ENCODE data around the gene EXOC3L2. TPM values are rescaled to one million over a fixed set of nuclear protein-coding genes. Genes with fewer than 3 reads are reported as not detected.

Gene EXOC3L2
- total RNA-seq, 2 experiments from 2014 or later, result not detected

DNA sequence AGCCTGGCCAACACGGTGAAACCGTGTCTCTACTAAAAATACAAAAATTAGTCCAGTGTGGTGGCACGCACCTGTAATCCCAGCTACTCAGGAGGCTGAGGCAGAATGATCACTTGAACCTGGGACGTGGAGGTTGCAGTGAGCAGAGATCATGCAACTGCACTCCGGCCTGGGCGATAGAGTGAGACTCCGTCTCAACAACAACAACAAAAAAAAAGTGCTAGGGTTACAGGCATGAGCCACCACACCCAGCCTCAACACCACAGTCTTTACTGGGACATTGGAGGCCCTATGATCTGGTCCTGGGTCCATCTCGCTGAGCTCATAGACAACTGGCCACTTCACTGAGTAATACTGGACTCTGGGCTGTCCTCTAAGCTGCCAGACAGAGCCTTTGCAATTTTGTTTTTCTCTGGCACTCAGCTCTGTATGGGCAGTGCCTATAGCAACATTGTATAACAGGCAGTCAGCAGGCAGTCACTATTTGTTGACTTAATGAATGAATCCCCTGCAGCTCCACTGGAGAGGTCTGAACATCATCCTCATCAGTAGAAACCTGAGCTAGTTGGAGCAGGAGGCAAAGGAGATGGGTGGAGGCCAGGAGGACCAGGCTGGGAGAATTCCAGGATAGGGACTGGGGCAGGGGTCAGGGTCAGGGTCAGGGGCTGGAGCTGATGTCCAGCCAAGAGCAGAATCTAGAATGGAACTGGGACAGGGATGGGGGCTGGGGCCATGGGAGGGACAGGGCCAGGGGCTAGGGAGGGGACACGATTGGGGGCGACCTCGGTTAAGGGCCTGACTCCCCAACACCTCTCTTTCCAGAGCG, 58.5 kb downstream of the EXOC3L2 start:
- peaks cover 5% of the 10 kb centered on the region for H3K4me1 Mint-ChIP-seq (ENCODE audit: low read depth)
- H3K36me3 Mint-ChIP-seq (ENCODE audit: low read depth), result no peaks in the 10 kb centered on the region
- ChIA-PET CTCF (interaction anchor here (0.8 to 1.9 kb wide), 14 partner anchors 8 to 170 kb away, joined by 3 to 10 read pairs (median 4); partner anchors contain the start of genes BLOC1S3, CLASRP, GEMIN7 and TRAPPC6A), POLR2A (interaction anchor here (0.7 to 1.3 kb wide), 3 partner anchors 9 to 94 kb away, joined by 3 to 4 read pairs (median 4); partner anchors contain the start of genes PPP1R37 and TRAPPC6A)
- H3K4me3 Mint-ChIP-seq, result no peak overlapping the region
- H3K27me3 Mint-ChIP-seq, result no peaks in the 10 kb centered on the region
- intact Hi-C loops (cut with micrococcal nuclease), result no loop called here
- TF ChIP-seq, protein P1, sequence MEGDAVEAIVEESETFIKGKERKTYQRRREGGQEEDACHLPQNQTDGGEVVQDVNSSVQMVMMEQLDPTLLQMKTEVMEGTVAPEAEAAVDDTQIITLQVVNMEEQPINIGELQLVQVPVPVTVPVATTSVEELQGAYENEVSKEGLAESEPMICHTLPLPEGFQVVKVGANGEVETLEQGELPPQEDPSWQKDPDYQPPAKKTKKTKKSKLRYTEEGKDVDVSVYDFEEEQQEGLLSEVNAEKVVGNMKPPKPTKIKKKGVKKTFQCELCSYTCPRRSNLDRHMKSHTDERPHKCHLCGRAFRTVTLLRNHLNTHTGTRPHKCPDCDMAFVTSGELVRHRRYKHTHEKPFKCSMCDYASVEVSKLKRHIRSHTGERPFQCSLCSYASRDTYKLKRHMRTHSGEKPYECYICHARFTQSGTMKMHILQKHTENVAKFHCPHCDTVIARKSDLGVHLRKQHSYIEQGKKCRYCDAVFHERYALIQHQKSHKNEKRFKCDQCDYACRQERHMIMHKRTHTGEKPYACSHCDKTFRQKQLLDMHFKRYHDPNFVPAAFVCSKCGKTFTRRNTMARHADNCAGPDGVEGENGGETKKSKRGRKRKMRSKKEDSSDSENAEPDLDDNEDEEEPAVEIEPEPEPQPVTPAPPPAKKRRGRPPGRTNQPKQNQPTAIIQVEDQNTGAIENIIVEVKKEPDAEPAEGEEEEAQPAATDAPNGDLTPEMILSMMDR (IDR thresholded peaks at IDR 0.05), result no peak
- ATAC-seq (no peak), DNase-seq (no peak)
- H3K27ac Mint-ChIP-seq, result no peak overlapping the region
- no peaks in the 10 kb centered on the region for H3K9me3 Mint-ChIP-seq

DNA sequence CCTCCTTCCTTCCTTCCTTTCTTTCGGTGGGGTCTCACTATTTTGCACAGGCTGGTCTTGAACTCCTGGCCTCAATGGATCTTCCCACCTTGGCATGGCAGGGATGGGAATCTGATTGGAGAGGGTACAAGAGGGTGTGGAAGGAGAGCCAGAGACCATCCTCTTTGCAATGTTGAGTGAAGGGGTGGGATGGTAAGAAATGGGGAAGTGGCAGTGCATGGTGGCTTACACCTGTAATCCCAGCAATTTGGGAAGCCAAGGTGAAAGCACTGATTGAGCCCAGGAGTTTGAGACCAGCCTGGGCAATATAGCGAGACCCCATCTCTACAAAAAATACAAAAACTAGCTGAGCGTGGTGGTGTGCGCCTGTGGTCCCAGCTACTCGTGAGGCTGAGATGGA, 61.1 kb downstream of the EXOC3L2 start:
- Mint-ChIP-seq H3K27me3 (no peaks in the 10 kb centered on the region), H3K27ac (no peak overlapping the region), H3K36me3 (ENCODE audit: low read depth) (peaks cover 4% of the 10 kb centered on the region), H3K4me3 (no peak overlapping the region), H3K9me3 (no peaks in the 10 kb centered on the region), H3K4me1 (ENCODE audit: low read depth) (peaks cover 18% of the 10 kb centered on the region)
- ATAC-seq (no peak), DNase-seq (no peak)
- ChIA-PET CTCF (interaction anchor here (1.0 kb wide), 2 partner anchors 31 to 65 kb away, joined by 3 read pairs; no protein-coding TSS in a partner anchor), POLR2A (interaction anchor here (0.8 to 1.6 kb wide), 2 partner anchors 17 to 67 kb away, joined by 3 read pairs; no protein-coding TSS in a partner anchor)
- intact Hi-C loops (cut with micrococcal nuclease), result no loop called here
- TF ChIP-seq, protein P1 (IDR thresholded peaks at IDR 0.05), result no peak

DNA sequence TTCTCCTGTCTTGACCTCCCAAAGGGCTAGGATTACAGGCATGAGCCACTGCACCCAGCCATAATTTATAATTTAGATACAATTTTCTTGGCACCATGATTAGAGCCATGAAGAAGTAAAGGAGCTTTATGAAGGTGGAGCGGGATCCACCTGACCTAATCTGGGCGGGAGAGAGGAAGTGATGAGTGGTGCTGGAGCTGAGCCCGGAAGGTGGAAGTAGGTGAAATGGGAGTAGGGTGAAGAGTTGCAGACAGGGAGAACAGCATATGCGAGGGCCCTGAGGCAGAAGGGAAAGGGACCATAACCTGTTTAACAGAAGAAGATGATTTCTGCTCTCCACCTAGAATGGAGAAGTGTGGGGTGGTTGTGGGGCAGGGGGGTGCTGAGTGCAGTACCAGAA, 62.4 kb downstream of the EXOC3L2 start:
- Mint-ChIP-seq H3K36me3 (ENCODE audit: low read depth) (peaks cover 4% of the 10 kb centered on the region), H3K9me3 (no peaks in the 10 kb centered on the region), H3K27me3 (no peaks in the 10 kb centered on the region), H3K4me1 (ENCODE audit: low read depth) (peaks cover 18% of the 10 kb centered on the region), H3K27ac (no peak overlapping the region), H3K4me3 (no peak overlapping the region)
- intact Hi-C loops (cut with micrococcal nuclease), result no loop called here
- TF ChIP-seq, protein P1 (IDR thresholded peaks at IDR 0.05), result no peak
- ATAC-seq (no peak), DNase-seq (no peak)
- CTCF ChIA-PET, result interaction anchor here (0.8 to 1.2 kb wide), 4 partner anchors 39 to 156 kb away, joined by 3 to 6 read pairs (median 4); no protein-coding TSS in a partner anchor
- POLR2A ChIA-PET, result no interaction called here

DNA sequence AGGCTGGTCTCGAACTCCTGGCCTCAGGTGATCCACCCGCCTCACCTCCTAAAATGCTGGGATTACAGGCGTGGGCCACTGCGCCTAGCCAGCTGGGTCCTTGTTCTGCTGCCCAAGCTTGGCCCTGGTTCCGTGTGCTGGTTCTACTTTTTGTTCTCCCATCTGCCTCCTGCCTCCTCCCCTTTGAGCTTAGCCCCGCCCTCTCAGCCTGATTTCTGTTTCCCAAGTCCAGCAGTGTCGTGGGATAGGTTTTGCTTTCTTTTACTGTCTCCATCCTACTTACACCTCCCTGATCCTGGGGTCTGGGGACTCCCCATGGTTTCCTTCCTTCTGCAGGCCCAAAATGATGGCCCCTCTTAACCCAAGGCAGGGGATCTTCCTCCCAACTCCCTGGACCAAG, 64.3 kb downstream of the EXOC3L2 start:
- Mint-ChIP-seq H3K36me3 (ENCODE audit: low read depth) (peaks cover 4% of the 10 kb centered on the region), H3K9me3 (no peaks in the 10 kb centered on the region), H3K27ac (peak overlapping the region; percentile 65), H3K4me1 (ENCODE audit: low read depth) (peaks cover 21% of the 10 kb centered on the region), H3K4me3 (peak overlapping the region; percentile 82), H3K27me3 (no peaks in the 10 kb centered on the region)
- TF ChIP-seq, protein P1 (IDR thresholded peaks at IDR 0.05), result no peak
- ATAC-seq (no peak), DNase-seq (no peak)
- CTCF ChIA-PET, result interaction anchor here (1.0 to 1.5 kb wide), 2 partner anchors 37 to 157 kb away, joined by 3 to 4 read pairs; no protein-coding TSS in a partner anchor
- POLR2A ChIA-PET, result interaction anchor here (1.0 kb wide), 1 partner anchor 10 kb away, joined by 3 read pairs; no protein-coding TSS in a partner anchor
- intact Hi-C loops (cut with micrococcal nuclease), result no loop called here
